Fibroblast of lung (primary cell): ENCODE data around the gene RPL37A. TPM values are rescaled to one million over a fixed set of nuclear protein-coding genes. Genes with fewer than 3 reads are reported as not detected.
A peak's percentile ranks its signal among the peaks of the same experiment; 100 is the strongest.

Experiments
- DNase-seq, 2 donors: peaks; one replicate each; pipeline versions ENCODE4 v3.0.0 to v3.0.0-alpha.2; 2010; ENCODE audit warnings: low read depth in 2 of 2
- H2AFZ ChIP-seq: 2 replicates; pipeline ENCODE4 v1.5.1; 2012; ENCODE audit warnings: low read length, control low read depth, inconsistent platforms
- H3K27ac ChIP-seq: 2 replicates; pipeline ENCODE4 v1.5.1; 2011; ENCODE audit warnings: low read length, control low read depth; ENCODE audit not compliant: insufficient read depth
- H3K27me3 ChIP-seq: 2 replicates; pipeline ENCODE4 v1.5.1; 2011; ENCODE audit warnings: mild to moderate bottlenecking, low read length; ENCODE audit not compliant: control insufficient read depth, insufficient read depth
- H3K36me3 ChIP-seq: 2 replicates; pipeline ENCODE4 v1.5.1; 2011; ENCODE audit warnings: low read length; ENCODE audit not compliant: control insufficient read depth, insufficient read depth
- H3K4me1 ChIP-seq: 2 replicates; pipeline ENCODE4 v1.5.1; 2011; ENCODE audit warnings: low read length; ENCODE audit not compliant: control insufficient read depth, insufficient read depth; ENCODE audit errors: extremely low read depth
- H3K4me2 ChIP-seq: 2 replicates; pipeline ENCODE4 v1.5.1; 2011; ENCODE audit warnings: low read length, control low read depth; ENCODE audit not compliant: insufficient read depth; ENCODE audit errors: extremely low read depth
- H3K4me3 ChIP-seq, 4 experiments: fragments of 200-600 bp in 1 of 4; sonication (generic) in 1 of 4; replicated peaks in 1 of 4; 2 replicates each; pipeline ENCODE4 v1.5.1; 2011 to 2016; ENCODE audit warnings: low read length in 4 of 4, low read depth in 3 of 4, mild to moderate bottlenecking in 3 of 4, control low read depth in 2 of 4, inconsistent platforms in 1 of 4, mixed read lengths in 1 of 4; ENCODE audit not compliant: insufficient read depth in 1 of 4; ENCODE audit errors: control extremely low read depth in 1 of 4
- H3K79me2 ChIP-seq: 2 replicates; pipeline ENCODE4 v1.5.1; 2012; ENCODE audit warnings: mild to moderate bottlenecking, low read length, inconsistent platforms; ENCODE audit not compliant: control insufficient read depth, insufficient read depth
- H3K9ac ChIP-seq: 2 replicates; pipeline ENCODE4 v1.5.1; 2011; ENCODE audit warnings: mild to moderate bottlenecking, low read length, control low read depth; ENCODE audit not compliant: insufficient read depth
- H3K9me3 ChIP-seq: 2 replicates; pipeline ENCODE4 v1.5.1; 2012; ENCODE audit warnings: low read depth, low read length; ENCODE audit not compliant: control insufficient read depth, insufficient read depth
- H4K20me1 ChIP-seq: 2 replicates; pipeline ENCODE4 v1.5.1; 2011; ENCODE audit warnings: low read length; ENCODE audit not compliant: control insufficient read depth, insufficient read depth; ENCODE audit errors: extremely low read depth
- EZH2 ChIP-seq: IDR thresholded peaks from 2 replicates; pipeline ENCODE4 v1.5.1; 2012; ENCODE audit warnings: low read length, control low read depth, mild to moderate bottlenecking; ENCODE audit errors: missing control alignments
- polyA plus RNA-seq, 2 donors: library from polyadenylated mRNA; depleted of rRNA in 1 of 2; stranded (reverse) in 1 of 2; unstranded in 1 of 2; fragments of >200 nt; gene quantifications; 2 replicates each; pipeline ENCODE4 v1.2.1, GENCODE V29; 2011 to 2012; ENCODE audit warnings: missing spikeins in 1 of 2
- total RNA-seq: library from RNA; depleted of rRNA; stranded (reverse); fragments of >200 nt; gene quantifications from 2 replicates; pipeline ENCODE4 v1.2.1, GENCODE V29; 2014
- TF ChIP-seq, protein P1 (sequence below), 2 donors: IDR thresholded peaks in 1 of 2; conservative IDR thresholded peaks in 1 of 2; 1 replicate in 1 of 2; 2 replicates in 1 of 2; pipeline ENCODE4 v1.5.1; 2011 to 2012; ENCODE audit warnings: low read length in 2 of 2, control low read depth in 1 of 2, inconsistent platforms in 1 of 2, low read depth in 1 of 2, mild to moderate bottlenecking in 1 of 2

Gene RPL37A
- total and polyA plus RNA-seq, 2 donors (not counting 1 experiment from before 2014, with no cell fraction given), result 1,688 to 3,233 TPM

DNA sequence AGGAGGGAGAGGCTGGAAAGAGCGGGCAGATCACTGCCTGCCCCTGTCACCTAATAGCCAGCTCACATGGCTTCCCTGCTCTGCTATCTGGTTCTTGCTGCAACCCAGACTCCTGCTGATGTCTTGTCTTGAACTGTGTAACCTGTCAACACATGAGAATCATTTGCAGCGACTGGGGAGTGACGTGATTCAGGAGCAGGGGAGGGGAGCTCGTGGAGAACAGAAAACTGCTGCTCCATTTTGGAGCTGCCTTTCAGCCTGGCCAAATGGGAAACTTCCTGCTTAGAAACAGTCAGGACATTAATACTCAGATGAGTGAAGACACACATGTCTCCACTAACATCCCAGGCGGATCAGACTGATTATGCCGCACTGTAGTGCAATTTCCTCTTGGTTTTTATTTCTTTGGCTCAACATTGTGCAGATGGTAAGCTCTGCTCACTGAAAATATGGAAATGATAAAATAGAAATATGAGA is 38.1 kb downstream of the RPL37A start:
- no peaks in the 10 kb centered on the region for H3K36me3 ChIP-seq
- peak in 1 of 2 donors; percentile 41 for DNase-seq
- H3K4me3 ChIP-seq, result no peak overlapping the region
- no peaks in the 10 kb centered on the region for H3K27me3 ChIP-seq
- H2AFZ ChIP-seq, result peak overlapping the region; percentile 38
- no peaks in the 10 kb centered on the region for H4K20me1 ChIP-seq
- no peak for TF ChIP-seq EZH2
- TF ChIP-seq, protein P1, sequence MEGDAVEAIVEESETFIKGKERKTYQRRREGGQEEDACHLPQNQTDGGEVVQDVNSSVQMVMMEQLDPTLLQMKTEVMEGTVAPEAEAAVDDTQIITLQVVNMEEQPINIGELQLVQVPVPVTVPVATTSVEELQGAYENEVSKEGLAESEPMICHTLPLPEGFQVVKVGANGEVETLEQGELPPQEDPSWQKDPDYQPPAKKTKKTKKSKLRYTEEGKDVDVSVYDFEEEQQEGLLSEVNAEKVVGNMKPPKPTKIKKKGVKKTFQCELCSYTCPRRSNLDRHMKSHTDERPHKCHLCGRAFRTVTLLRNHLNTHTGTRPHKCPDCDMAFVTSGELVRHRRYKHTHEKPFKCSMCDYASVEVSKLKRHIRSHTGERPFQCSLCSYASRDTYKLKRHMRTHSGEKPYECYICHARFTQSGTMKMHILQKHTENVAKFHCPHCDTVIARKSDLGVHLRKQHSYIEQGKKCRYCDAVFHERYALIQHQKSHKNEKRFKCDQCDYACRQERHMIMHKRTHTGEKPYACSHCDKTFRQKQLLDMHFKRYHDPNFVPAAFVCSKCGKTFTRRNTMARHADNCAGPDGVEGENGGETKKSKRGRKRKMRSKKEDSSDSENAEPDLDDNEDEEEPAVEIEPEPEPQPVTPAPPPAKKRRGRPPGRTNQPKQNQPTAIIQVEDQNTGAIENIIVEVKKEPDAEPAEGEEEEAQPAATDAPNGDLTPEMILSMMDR (conservative IDR thresholded peaks at IDR 0.05 in 1 of 2, IDR thresholded peaks at IDR 0.05 in 1 of 2; ENCODE audit: low read depth in 1 of 2, low read length in 2 of 2), result no peak
- no peaks in the 10 kb centered on the region for H3K9me3 ChIP-seq
- H3K79me2 ChIP-seq, result no peaks in the 10 kb centered on the region
- peak overlapping the region; percentile 14 for H3K27ac ChIP-seq
- peak overlapping the region; percentile 1 for H3K4me2 ChIP-seq
- peaks cover 26% of the 10 kb centered on the region for H3K4me1 ChIP-seq
- H3K9ac ChIP-seq, result no peak overlapping the region

GRCh38 chr2:216537366-216537765 is 38.7 kb downstream of the RPL37A start:
- H3K27me3 ChIP-seq, result no peaks in the 10 kb centered on the region
- TF ChIP-seq, protein P1 (conservative IDR thresholded peaks at IDR 0.05 in 1 of 2, IDR thresholded peaks at IDR 0.05 in 1 of 2; ENCODE audit: low read depth in 1 of 2, low read length in 2 of 2), result no peak
- no peak for TF ChIP-seq EZH2
- no peaks in the 10 kb centered on the region for H3K79me2 ChIP-seq
- peaks cover 26% of the 10 kb centered on the region for H3K4me1 ChIP-seq
- H3K36me3 ChIP-seq, result no peaks in the 10 kb centered on the region
- no peaks in the 10 kb centered on the region for H4K20me1 ChIP-seq
- no peak overlapping the region for H3K4me3 ChIP-seq
- no peak overlapping the region for H3K9ac ChIP-seq
- H3K27ac ChIP-seq, result no peak overlapping the region
- H3K4me2 ChIP-seq, result peak overlapping the region; percentile 1
- no peak for DNase-seq
- H3K9me3 ChIP-seq, result no peaks in the 10 kb centered on the region
- no peak overlapping the region for H2AFZ ChIP-seq

DNA sequence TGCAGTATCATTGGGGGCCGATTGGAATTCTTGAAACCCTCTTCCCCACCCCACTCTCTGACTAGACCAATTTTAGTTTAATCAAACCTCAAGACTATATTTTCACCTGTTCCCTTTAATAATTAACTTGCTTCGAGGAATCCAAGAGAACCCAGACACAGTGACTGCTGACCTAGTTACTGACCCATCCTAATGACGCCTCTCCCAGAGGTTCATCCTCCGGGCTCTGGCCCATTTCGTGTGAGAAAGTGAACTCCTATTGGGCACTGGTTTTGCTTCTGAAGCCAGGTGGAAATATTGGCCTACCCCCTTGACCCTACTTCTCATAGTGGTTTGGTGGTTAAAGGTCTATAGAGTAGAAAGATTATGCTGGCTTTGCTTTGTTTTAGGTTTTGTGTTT is 39.9 kb downstream of the RPL37A start:
- Histone ChIP-seq H3K79me2 (no peaks in the 10 kb centered on the region), H2AFZ (no peak overlapping the region), H4K20me1 (no peaks in the 10 kb centered on the region), H3K4me2 (no peak overlapping the region), H3K4me1 (peaks cover 26% of the 10 kb centered on the region), H3K9ac (no peak overlapping the region), H3K36me3 (no peaks in the 10 kb centered on the region), H3K4me3 (no peak overlapping the region), H3K27me3 (no peaks in the 10 kb centered on the region), H3K27ac (no peak overlapping the region), H3K9me3 (no peaks in the 10 kb centered on the region)
- TF ChIP-seq EZH2, result no peak
- TF ChIP-seq, protein P1 (conservative IDR thresholded peaks at IDR 0.05 in 1 of 2, IDR thresholded peaks at IDR 0.05 in 1 of 2; ENCODE audit: low read depth in 1 of 2, low read length in 2 of 2), result no peak
- no peak for DNase-seq
